Measurements from ENCODE around the gene ZNF280A.
A peak's percentile ranks its signal among the peaks of the same experiment; 100 is the strongest.
"Not testable (repeated sequence)": the region's sequence is repeated elsewhere in the genome, so short reads cannot be mapped to it uniquely, and the experiment has no call there.

ZNF280A gene

GRCh38 chr22:22538226-22538989 lies 18.3 kb upstream of the ZNF280A start:
- no peak for DNase-seq

DNA sequence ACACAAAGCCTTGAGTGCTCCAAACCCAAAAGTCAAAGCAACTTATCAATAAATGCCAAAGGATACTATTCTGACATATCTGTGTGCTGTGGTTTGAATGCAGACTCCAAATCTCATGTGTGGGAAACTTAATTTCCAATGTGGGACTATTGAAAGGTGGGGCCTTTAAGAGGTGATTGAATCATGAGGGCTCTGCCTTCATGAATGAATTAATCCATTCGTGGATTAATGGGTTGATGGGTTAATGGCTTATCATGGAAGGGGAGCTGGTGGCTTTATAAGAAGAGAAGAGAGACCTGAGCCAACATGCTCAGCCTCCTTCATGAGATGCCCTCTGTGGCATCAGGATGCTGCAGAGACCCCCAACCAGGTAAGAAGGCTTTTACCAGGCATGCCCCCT lies 16.8 kb upstream of the ZNF280A start:
- no peak for DNase-seq

GRCh38 chr22:22536515-22536914 lies 16.4 kb upstream of the ZNF280A start:
- no peak for DNase-seq

DNA sequence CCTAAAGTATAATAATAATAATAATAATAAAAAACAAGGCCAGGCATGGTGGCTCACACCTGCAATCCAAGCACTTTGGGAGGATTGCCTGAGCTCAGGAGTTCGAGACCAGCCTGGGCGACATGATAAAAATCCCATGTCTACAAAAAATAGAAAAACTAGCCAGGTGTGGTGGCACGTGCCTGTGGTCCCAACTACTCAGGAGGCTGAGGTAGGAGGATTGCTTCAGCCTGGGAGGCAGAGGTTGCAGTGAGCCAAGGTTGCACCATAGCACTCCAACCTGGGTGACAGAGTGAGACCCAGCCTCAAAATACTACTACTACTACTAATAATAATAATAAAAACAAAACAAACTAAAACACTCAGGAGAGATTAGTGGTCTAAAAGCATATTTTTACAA lies 15.6 kb upstream of the ZNF280A start:
- DNase-seq, result no peak

DNA sequence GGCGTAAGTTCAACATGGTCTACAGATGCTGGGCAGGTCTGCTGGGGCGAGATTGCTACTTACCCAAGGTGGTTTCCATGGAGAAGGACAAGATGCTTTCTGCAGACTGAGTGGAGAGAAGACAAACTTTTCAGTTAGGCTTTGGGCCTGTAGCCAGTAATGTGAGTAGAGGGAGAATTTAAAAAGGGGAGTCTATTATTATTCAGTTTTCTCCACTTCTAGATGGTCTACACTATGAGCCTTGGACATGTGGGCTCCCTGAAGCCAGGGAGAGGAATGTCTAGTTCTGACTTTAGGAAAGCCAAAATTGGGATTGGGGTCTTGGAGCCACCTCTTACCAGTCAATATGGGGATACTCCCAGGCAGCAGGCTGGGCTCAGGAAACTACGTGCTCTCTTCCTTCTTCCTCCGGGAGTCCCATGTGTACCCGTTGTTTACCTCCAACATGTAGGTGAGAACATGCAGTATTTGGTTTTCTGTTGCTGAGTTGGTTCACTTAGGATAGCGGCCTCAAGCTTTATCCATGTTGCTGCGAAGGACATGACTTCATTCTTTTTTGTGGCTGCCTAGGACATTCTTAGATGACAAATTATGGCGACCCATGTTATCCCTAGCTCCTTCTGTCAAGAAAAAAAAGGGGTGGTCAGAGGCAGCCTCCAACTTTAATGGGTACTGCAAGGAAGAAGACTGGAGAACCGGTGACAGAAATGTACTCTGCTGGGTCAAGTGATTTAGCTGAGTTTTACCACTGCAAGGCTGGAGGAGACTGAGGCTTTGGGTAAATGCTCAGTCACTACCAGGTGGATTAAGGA lies 14.7 kb upstream of the ZNF280A start:
- no peak for DNase-seq

GRCh38 chr22:22533863-22534262 lies 13.8 kb upstream of the ZNF280A start:
- DNase-seq, result no peak

- no peak for DNase-seq
Observed at GRCh38 chr22:22533417-22533816, 13.3 kb upstream of the ZNF280A start.

GRCh38 chr22:22532547-22533071 lies 12.5 kb upstream of the ZNF280A start:
- not testable (repeated sequence) for DNase-seq

DNA sequence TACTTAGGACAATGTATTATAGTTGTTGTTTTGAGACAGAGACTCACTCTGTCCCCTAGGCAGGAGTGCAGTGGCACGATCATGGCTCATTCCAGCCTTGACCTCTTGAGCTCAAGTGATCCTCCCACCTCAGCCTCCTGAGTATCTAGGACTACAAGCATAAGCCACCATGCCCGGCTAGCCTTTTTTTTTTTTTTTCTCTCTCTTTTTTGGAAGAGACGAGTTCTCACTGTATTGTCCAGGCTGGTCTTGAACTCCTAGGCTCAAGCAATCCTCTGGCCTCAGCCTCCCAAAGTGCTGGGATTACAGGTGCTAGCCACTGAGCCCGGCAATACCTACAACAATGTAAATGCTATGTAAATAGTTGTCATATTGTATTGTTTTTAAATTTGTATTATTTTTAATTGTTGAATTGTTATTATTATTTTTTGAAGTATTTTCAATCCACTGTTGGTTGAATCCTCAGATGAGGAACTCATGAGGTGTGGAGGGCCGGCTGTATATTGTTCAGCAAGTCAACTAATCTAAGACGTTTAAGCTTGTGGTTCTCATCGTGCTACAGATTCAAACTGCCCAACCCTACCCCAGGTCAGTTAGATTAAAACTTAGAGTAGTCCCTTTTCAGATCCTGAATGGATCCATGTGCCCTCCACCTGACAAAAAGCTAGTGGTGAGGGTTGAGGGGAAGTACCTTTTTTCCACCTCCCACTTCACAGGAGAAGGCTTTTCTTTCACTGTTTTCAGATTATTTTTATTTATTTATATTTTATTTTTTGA lies 11.9 kb upstream of the ZNF280A start:
- DNase-seq, result no peak

DNA sequence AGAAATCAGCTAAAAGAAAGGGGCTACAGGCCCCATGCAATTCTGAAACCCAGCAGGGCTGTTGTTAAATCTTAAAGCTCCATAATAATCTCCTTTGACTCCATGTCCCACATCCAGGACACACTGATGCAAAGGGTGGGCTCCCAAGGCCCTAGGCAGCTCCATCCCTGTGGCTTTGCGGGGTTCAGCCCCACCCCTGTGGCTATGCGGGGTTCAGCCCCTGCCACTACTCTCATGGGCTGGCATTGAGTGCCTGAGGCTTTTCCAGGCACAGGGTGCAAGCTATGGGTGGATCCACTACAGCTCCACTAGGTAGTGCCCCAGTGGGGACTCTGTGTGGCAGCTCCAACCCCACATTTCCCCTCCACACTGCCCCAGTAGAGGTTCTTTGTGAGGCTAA lies 8.7 kb upstream of the ZNF280A start:
- no peak for DNase-seq

DNA sequence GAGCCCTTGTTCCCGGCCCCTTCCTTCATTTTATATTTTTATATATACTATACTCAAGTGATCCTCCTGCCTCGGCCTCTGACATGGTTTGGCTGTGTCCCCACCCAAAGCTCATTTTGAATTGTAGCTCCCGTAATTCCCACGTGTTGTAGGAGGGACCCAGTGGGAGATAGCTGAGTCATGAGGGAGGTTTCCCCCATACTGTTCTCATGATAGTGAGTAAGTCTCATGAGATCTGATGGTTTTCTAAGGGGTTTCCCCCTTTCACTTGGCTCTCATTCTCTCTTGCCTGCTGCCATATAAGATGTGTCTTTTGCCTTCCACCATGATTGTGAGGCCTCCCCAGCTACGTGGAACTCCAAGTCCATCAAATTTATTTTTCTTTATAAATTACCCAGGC lies 7.2 kb upstream of the ZNF280A start:
- DNase-seq, result peak; percentile 34

- no peak for DNase-seq
Observed at GRCh38 chr22:22526125-22526912, 6.2 kb upstream of the ZNF280A start.

- DNase-seq, result no peak
Observed at GRCh38 chr22:22523494-22523893, 3.4 kb upstream of the ZNF280A start.

DNA sequence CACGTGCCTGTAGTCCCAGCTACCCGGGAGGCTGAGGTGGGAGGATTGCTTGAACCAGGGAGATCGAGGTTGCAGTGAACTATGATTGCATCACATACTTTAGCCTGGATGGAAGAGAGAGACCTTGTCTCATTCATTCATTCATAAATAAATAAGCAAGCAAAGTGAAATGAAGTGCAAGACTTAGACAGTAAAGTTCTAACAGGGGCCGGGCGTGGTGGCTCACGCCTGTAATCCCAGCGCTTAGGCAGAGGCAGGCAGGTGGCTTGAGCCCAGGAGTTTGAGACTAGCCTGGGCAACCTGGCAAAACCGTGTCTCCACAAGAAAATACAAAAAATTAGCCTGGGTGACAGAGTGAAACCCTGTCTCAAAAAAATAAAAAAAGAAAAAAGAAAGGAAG lies 1.6 kb upstream of the ZNF280A start:
- DNase-seq, result no peak

GRCh38 chr22:22520667-22521602 lies 865 bp upstream of the ZNF280A start:
- DNase-seq, result no peak

- no peak for DNase-seq
Observed at GRCh38 chr22:22519591-22519990, 479 bp downstream of the ZNF280A start.

DNA sequence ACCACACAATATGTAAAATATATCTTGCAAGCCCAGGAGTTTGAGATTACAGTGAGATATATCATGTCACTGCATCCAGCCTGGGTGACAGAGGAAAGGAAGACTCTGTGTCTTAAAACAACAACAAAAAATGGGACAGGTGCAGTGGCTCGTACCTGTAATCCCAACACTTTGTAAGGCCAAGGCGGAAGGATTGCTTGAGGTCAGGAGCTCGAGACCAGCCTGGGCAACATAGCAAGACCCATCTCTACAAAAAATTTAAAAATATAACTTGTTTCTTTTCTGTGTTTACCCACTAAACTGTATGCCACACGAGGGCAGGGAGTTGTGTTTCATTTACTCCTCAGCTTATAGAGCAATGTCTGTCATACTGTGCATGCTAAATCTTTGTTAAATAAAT lies 3.1 kb downstream of the ZNF280A start:
- DNase-seq, result no peak

- no peak for DNase-seq
Observed at GRCh38 chr22:22515890-22516289, 4.2 kb downstream of the ZNF280A start.

DNA sequence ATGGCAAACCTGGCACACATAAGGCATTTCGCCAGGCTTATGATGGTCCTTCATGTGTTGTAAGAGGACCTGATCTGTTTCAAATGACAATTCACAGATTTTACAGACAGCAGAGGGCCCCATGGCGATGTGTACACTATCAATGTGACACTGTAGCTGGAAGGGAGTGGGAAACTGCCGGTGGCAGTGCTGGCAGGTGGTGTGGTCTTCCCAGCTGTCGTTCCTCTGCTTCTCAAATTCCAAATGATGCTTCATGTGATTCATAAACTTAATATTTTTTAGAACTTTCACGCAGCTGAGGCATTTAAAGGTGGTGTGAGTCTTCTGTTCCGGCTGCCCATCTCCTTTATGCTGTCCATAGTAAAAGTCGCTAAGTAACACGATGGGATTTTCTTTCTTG lies 5.6 kb downstream of the ZNF280A start:
- not testable (repeated sequence) for DNase-seq

- DNase-seq, result no peak
Observed at GRCh38 chr22:22513619-22514018, 6.5 kb downstream of the ZNF280A start.

DNA sequence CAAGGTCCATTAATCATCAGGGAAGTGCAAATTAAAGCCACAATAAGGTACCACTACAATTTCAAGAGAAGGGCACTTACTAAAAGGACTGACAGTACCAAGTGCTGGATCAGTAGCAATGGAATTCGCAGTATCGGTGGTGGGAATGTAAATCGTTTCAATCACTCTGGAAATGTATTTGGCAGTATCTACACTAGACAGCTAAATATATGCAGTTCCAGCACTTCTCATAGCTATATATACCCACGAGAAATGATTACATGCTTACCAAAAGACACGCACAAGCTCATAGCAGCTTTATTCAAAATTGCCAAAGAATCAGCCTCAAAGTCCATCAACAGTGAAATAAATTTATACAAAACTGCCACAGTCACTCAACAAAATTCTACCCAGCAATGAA lies 7.1 kb downstream of the ZNF280A start:
- DNase-seq, result no peak
